Stimulated activated CD4-positive, alpha-beta T cell treated with anti-CD3 and anti-CD28 coated beads, Interleukin-15, amount 100 ng/mL, for 24 hours (primary cell): ENCODE data around the gene C4orf17.
A peak's percentile ranks its signal among the peaks of the same experiment; 100 is the strongest.

Experiments
- DNase-seq: peaks from one replicate; pipeline ENCODE4 v3.0.0-alpha.2; 2020

C4orf17 gene

GRCh38 chr4:99540277-99540939 lies 29.6 kb downstream of the C4orf17 start:
- no peak for DNase-seq

- no peak for DNase-seq
Observed at GRCh38 chr4:99552872-99553271, 42.1 kb downstream of the C4orf17 start.

GRCh38 chr4:99563310-99564186 lies 52.7 kb downstream of the C4orf17 start, which contains the start of gene TRMT10A:
TRMT10A (minus strand) TSS chr4:99564039; CDS start chr4:99559338, 4,701 bp downstream.
- DNase-seq: peak; percentile 97

GRCh38 chr4:99564921-99565320 lies 54.1 kb downstream of the C4orf17 start:
- no peak for DNase-seq

- no peak for DNase-seq
Observed at GRCh38 chr4:99571883-99572282, 61.1 kb downstream of the C4orf17 start.

GRCh38 chr4:99572527-99573240 lies 61.9 kb downstream of the C4orf17 start:
- no peak for DNase-seq

GRCh38 chr4:99573735-99574368 lies 63.0 kb downstream of the C4orf17 start:
- DNase-seq: no peak

- no peak for DNase-seq
Observed at GRCh38 chr4:99574530-99575324, 63.9 kb downstream of the C4orf17 start, which contains the start of gene MTTP. MTTP (plus strand) TSS chr4:99574824; CDS start chr4:99574910, 86 bp downstream.

- no peak for DNase-seq
Observed at GRCh38 chr4:99578714-99579113, 67.9 kb downstream of the C4orf17 start.

- DNase-seq: no peak
Observed at GRCh38 chr4:99585516-99585915, 74.7 kb downstream of the C4orf17 start.

GRCh38 chr4:99586322-99586721 lies 75.5 kb downstream of the C4orf17 start:
- DNase-seq: no peak

- DNase-seq: no peak
Observed at GRCh38 chr4:99586797-99587196, 76.0 kb downstream of the C4orf17 start.

- no peak for DNase-seq
Observed at GRCh38 chr4:99587309-99587708, 76.5 kb downstream of the C4orf17 start.

- DNase-seq: no peak
Observed at GRCh38 chr4:99587803-99588202, 77.0 kb downstream of the C4orf17 start.

- DNase-seq: no peak
Observed at GRCh38 chr4:99591757-99592156, 80.9 kb downstream of the C4orf17 start.
